Breast epithelium (tissue), 4 donors: ENCODE measurements around the gene HIPK2. TPM values are rescaled to one million over a fixed set of nuclear protein-coding genes. Genes with fewer than 3 reads are reported as not detected.

ENCODE experiments used
- DNase-seq, 2 donors: peaks; one replicate each; pipeline ENCODE4 v3.0.0-alpha.2; 2019; ENCODE audit warnings: low spot score in 2 of 2
- H3K27ac ChIP-seq, 2 donors: fragments of 200-600 bp; sonication (generic) in 1 of 2; one replicate each; pipeline ENCODE4 v1.5.1; 2016 to 2019; ENCODE audit warnings: mild to moderate bottlenecking in 1 of 2
- H3K27me3 ChIP-seq, 2 donors: fragments of 200-600 bp; sonication (generic) in 1 of 2; one replicate each; pipeline versions ENCODE4 v1.5.1 to v1.6.0; 2017 to 2019; ENCODE audit warnings: control low read depth in 1 of 2, mild to moderate bottlenecking in 1 of 2
- H3K36me3 ChIP-seq: fragments of 200-600 bp; one replicate; pipeline ENCODE4 v1.5.1; 2019
- H3K4me1 ChIP-seq, 2 donors: fragments of 200-600 bp; sonication (generic); one replicate each; pipeline ENCODE4 v1.5.1; 2016 to 2019; ENCODE audit warnings: control low read depth in 1 of 2
- H3K4me3 ChIP-seq, 3 donors: fragments of 200-600 bp; sonication (generic); 1 replicate in 2 of 3; 2 replicates in 1 of 3; pipeline ENCODE4 v1.5.1; 2016 to 2019; ENCODE audit warnings: mild to moderate bottlenecking in 3 of 3, moderate library complexity in 2 of 3
- H3K9me3 ChIP-seq, 2 donors: fragments of 200-600 bp; sonication (generic) in 1 of 2; one replicate each; pipeline ENCODE4 v1.5.1; 2016 to 2019; ENCODE audit warnings: control low read depth in 1 of 2
- POLR2A ChIP-seq: fragments of 450-650 bp; IDR thresholded peaks from one replicate; pipeline ENCODE4 v1.6.1; 2016; ENCODE audit warnings: antibody characterized with exemption, mild to moderate bottlenecking, moderate library complexity
- POLR2AphosphoS5 ChIP-seq, 3 donors: sonication (generic); formaldehyde crosslinking; IDR thresholded peaks; one replicate each; pipeline ENCODE4 v1.6.1; 2017; ENCODE audit warnings: antibody characterized with exemption in 3 of 3
- intact Hi-C: fragments of 100-400 bp; cut with DNase I; formaldehyde crosslinking; loops from one replicate; pipeline ENCODE4 v1.15.1; 2023; ENCODE audit warnings: low total_unique reads
- total RNA-seq, 3 donors: library from RNA; depleted of rRNA; stranded (reverse); fragments of >200 nt; gene quantifications; one replicate each; pipeline ENCODE4 v1.1.0, GENCODE V29; 2016
- TF ChIP-seq, protein P1 (sequence below), 3 donors: fragments of 450-650 bp; IDR thresholded peaks; one replicate each; pipeline ENCODE4 v1.5.1; 2016 to 2017; ENCODE audit warnings: antibody characterized with exemption in 3 of 3, mild to moderate bottlenecking in 3 of 3, moderate library complexity in 3 of 3

The HIPK2 gene
- total RNA-seq, 3 donors from 2014 or later, result 26.4 to 31.8 (median 31.1) TPM

- DNase-seq, result no peak
- intact Hi-C loops, result no loop called here
- no peaks in the 10 kb centered on the region for H3K27me3 ChIP-seq
- TF ChIP-seq, protein P1, sequence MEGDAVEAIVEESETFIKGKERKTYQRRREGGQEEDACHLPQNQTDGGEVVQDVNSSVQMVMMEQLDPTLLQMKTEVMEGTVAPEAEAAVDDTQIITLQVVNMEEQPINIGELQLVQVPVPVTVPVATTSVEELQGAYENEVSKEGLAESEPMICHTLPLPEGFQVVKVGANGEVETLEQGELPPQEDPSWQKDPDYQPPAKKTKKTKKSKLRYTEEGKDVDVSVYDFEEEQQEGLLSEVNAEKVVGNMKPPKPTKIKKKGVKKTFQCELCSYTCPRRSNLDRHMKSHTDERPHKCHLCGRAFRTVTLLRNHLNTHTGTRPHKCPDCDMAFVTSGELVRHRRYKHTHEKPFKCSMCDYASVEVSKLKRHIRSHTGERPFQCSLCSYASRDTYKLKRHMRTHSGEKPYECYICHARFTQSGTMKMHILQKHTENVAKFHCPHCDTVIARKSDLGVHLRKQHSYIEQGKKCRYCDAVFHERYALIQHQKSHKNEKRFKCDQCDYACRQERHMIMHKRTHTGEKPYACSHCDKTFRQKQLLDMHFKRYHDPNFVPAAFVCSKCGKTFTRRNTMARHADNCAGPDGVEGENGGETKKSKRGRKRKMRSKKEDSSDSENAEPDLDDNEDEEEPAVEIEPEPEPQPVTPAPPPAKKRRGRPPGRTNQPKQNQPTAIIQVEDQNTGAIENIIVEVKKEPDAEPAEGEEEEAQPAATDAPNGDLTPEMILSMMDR (IDR thresholded peaks at IDR 0.05), result no peak
- TF ChIP-seq POLR2AphosphoS5 (IDR thresholded peaks at IDR 0.05) (no peak), POLR2A (no peak)
- H3K4me1 ChIP-seq, result no peaks in the 10 kb centered on the region
- no peaks in the 10 kb centered on the region for H3K9me3 ChIP-seq
- H3K27ac ChIP-seq, result no peak overlapping the region
- H3K4me3 ChIP-seq, result no peak overlapping the region
- H3K36me3 ChIP-seq, result no peaks in the 10 kb centered on the region
These were observed 19.4 kb downstream of the HIPK2 start for GRCh38 chr7:139758388-139758787.

DNA sequence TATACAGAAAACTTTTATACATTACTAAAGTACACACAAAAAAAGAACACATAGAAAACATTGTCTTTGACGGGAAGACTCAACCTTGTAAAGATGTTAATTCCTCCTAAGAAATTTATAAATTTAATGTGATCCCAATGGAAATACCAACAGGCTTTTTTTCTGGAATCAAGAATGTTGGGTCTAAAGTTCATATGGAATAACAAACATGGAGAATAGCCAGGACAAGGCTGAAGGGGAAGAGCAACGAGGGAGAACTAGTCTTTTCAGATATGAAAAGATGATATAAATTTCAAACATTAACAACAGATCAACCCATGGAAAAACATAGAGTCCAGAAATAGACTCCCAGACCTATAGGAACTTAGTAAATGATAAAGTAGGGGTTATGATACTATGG lies 19.8 kb downstream of the HIPK2 start:
- intact Hi-C loops, result no loop called here
- TF ChIP-seq, protein P1 (IDR thresholded peaks at IDR 0.05), result no peak
- TF ChIP-seq POLR2A (no peak), POLR2AphosphoS5 (IDR thresholded peaks at IDR 0.05) (no peak)
- Histone ChIP-seq H3K27me3 (no peaks in the 10 kb centered on the region), H3K36me3 (no peaks in the 10 kb centered on the region), H3K27ac (no peak overlapping the region), H3K4me3 (no peak overlapping the region), H3K9me3 (no peaks in the 10 kb centered on the region), H3K4me1 (no peaks in the 10 kb centered on the region)
- DNase-seq, result no peak

DNA sequence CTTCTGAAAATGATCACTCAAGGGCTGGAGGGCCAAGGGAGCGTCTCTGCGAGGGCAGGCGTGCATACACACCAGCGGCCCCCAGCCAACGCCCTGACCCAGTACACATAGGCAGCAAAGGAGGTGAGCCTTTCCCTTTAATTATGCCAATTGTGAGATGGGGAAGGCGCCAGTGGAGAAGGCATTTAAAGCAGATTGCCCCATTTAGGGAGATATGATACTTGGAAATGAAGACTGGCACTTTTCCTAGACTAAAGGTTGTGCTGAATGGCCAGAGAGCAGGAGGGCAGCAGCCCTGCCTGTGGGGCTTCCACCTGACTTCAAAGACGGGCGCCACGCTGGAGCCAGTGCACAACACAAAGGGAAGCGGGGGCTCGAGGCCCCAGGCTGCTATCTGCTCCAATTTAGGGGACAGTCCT lies 24.1 kb downstream of the HIPK2 start:
- no peak for DNase-seq
- TF ChIP-seq, protein P1 (IDR thresholded peaks at IDR 0.05), result no peak
- TF ChIP-seq POLR2A, result no peak
- no peak for TF ChIP-seq POLR2AphosphoS5 (IDR thresholded peaks at IDR 0.05)
- H3K27ac ChIP-seq, result no peak overlapping the region

GRCh38 chr7:139753081-139753692 lies 24.6 kb downstream of the HIPK2 start:
- no peak for DNase-seq
- intact Hi-C loops, result no loop called here
- H3K4me3 ChIP-seq, result no peak overlapping the region
- TF ChIP-seq POLR2A, result no peak
- TF ChIP-seq POLR2AphosphoS5 (IDR thresholded peaks at IDR 0.05), result no peak
- TF ChIP-seq, protein P1 (IDR thresholded peaks at IDR 0.05), result no peak
- H3K27ac ChIP-seq, result no peak overlapping the region
- no peaks in the 10 kb centered on the region for H3K36me3 ChIP-seq
- H3K9me3 ChIP-seq, result no peaks in the 10 kb centered on the region
- H3K27me3 ChIP-seq, result no peaks in the 10 kb centered on the region
- no peaks in the 10 kb centered on the region for H3K4me1 ChIP-seq

More for the DNA sequence above, 24.1 kb downstream of the HIPK2 start:
- Histone ChIP-seq H3K27me3 (no peaks in the 10 kb centered on the region), H3K4me3 (no peak overlapping the region), H3K4me1 (no peaks in the 10 kb centered on the region), H3K36me3 (no peaks in the 10 kb centered on the region), H3K9me3 (no peaks in the 10 kb centered on the region)
- intact Hi-C loops, result no loop called here

DNA sequence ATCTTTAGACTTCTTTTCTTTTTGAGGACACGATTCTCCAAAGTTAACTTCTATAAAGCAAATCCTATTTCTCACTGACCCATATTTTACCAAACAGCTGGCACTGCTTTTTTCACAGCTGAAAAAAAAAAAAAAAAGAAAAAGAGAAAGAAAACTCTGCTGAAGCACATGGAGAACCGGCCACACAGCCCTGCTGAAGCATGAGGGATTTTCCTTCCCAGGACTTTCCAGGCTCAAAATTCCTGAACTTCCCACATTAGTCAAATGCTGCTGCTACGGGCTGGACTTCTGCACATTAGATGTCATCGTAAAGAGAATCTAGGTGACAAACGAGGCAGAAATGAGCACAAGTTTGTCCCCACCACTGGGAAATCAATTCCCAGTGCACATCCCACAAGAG lies 25.2 kb downstream of the HIPK2 start:
- intact Hi-C loops, result no loop called here

More for the DNA sequence above, 25.2 kb downstream of the HIPK2 start:
- no peaks in the 10 kb centered on the region for H3K36me3 ChIP-seq
- no peak for TF ChIP-seq POLR2A
- TF ChIP-seq POLR2AphosphoS5 (IDR thresholded peaks at IDR 0.05), result no peak
- TF ChIP-seq, protein P1 (IDR thresholded peaks at IDR 0.05), result no peak
- DNase-seq, result no peak
- no peaks in the 10 kb centered on the region for H3K9me3 ChIP-seq
- H3K27me3 ChIP-seq, result no peaks in the 10 kb centered on the region
- no peaks in the 10 kb centered on the region for H3K4me1 ChIP-seq
- no peak overlapping the region for H3K27ac ChIP-seq
- no peak overlapping the region for H3K4me3 ChIP-seq
